HEK293T (cell line): ENCODE data around the gene LRRC3C.

ENCODE experiments used
- CTCF ChIA-PET: fragments of 350-600 bp; formaldehyde crosslinking; extraction: SDS; loops from one replicate; lab custom pipeline; 2021; ENCODE audit warnings: antibody characterized with exemption, inconsistent platforms; lab: Yijun Ruan, JAX
- POLR2A ChIA-PET: fragments of 350-600 bp; formaldehyde crosslinking; extraction: SDS; loops from one replicate; lab custom pipeline; 2020; ENCODE audit warnings: antibody characterized with exemption, inconsistent platforms; lab: Yijun Ruan, JAX
- DNase-seq: peaks from one replicate; pipeline ENCODE4 v3.0.0; 2012; ENCODE audit warnings: mixed read lengths; ENCODE audit errors: extremely low spot score
- ARNT ChIP-seq: fragments of 450-650 bp; IDR thresholded peaks from 2 replicates; pipeline ENCODE4 v1.6.1; 2017; ENCODE audit warnings: mild to moderate bottlenecking
- BHLHE40 ChIP-seq: fragments of 450-650 bp; IDR thresholded peaks from 2 replicates; pipeline ENCODE4 v1.6.1; 2016; ENCODE audit warnings: mild to moderate bottlenecking, moderate library complexity, borderline replicate concordance
- CTBP1 ChIP-seq: fragments of 450-650 bp; IDR thresholded peaks from 2 replicates; pipeline ENCODE4 v1.6.1; 2016; ENCODE audit warnings: borderline replicate concordance
- ELF4 ChIP-seq: fragments of 450-650 bp; IDR thresholded peaks from 2 replicates; pipeline ENCODE4 v1.6.1; 2017; ENCODE audit warnings: antibody characterized with exemption
- FOXA1 ChIP-seq: fragments of 450-650 bp; IDR thresholded peaks from 2 replicates; pipeline ENCODE4 v1.6.1; 2016; ENCODE audit warnings: mild to moderate bottlenecking
- FOXK2 ChIP-seq: fragments of 450-650 bp; IDR thresholded peaks from 2 replicates; pipeline ENCODE4 v1.6.1; 2016; ENCODE audit warnings: mild to moderate bottlenecking
- FOXM1 ChIP-seq: fragments of 450-650 bp; IDR thresholded peaks from 2 replicates; pipeline ENCODE4 v1.6.1; 2017; ENCODE audit warnings: mild to moderate bottlenecking, borderline replicate concordance
- HDGF ChIP-seq: fragments of 450-650 bp; IDR thresholded peaks from 2 replicates; pipeline ENCODE4 v1.6.1; 2017; ENCODE audit warnings: antibody characterized with exemption, borderline replicate concordance
- L3MBTL2 ChIP-seq: fragments of 450-650 bp; conservative IDR thresholded peaks from 2 replicates; pipeline ENCODE4 v1.6.1; 2016; ENCODE audit warnings: mild to moderate bottlenecking
- LEF1 ChIP-seq: fragments of 450-650 bp; IDR thresholded peaks from 2 replicates; pipeline ENCODE4 v1.6.1; 2017; ENCODE audit warnings: mild to moderate bottlenecking, borderline replicate concordance
- NFRKB ChIP-seq: fragments of 450-650 bp; IDR thresholded peaks from 2 replicates; pipeline ENCODE4 v1.6.1; 2016; ENCODE audit warnings: mild to moderate bottlenecking, moderate library complexity
- PKNOX1 ChIP-seq: fragments of 450-650 bp; IDR thresholded peaks from 2 replicates; pipeline ENCODE4 v1.6.1; 2016
- SP1 ChIP-seq: fragments of 450-650 bp; IDR thresholded peaks from 2 replicates; pipeline ENCODE4 v1.6.1; 2017
- SUZ12 ChIP-seq: fragments of 450-650 bp; IDR thresholded peaks from 2 replicates; pipeline ENCODE4 v1.6.1; 2016; ENCODE audit warnings: mild to moderate bottlenecking
- TARDBP ChIP-seq: fragments of 450-650 bp; IDR thresholded peaks from 2 replicates; pipeline ENCODE4 v1.6.1; 2016
- ZNF384 ChIP-seq: fragments of 450-650 bp; IDR thresholded peaks from 2 replicates; pipeline ENCODE4 v1.6.1; 2016

The LRRC3C gene

GRCh38 chr17:39919087-39919683, 8.3 kb upstream of the LRRC3C start:
- no peak for DNase-seq
- CTCF ChIA-PET: interaction anchor here (0.9 kb wide), 1 partner anchor 9 kb away, joined by 3 read pairs; no protein-coding TSS in a partner anchor
- TF ChIP-seq PKNOX1 (no peak), HDGF (no peak), LEF1 (no peak), NFRKB (no peak), BHLHE40 (no peak), L3MBTL2 (no peak)
- POLR2A ChIA-PET: no interaction called here

DNA sequence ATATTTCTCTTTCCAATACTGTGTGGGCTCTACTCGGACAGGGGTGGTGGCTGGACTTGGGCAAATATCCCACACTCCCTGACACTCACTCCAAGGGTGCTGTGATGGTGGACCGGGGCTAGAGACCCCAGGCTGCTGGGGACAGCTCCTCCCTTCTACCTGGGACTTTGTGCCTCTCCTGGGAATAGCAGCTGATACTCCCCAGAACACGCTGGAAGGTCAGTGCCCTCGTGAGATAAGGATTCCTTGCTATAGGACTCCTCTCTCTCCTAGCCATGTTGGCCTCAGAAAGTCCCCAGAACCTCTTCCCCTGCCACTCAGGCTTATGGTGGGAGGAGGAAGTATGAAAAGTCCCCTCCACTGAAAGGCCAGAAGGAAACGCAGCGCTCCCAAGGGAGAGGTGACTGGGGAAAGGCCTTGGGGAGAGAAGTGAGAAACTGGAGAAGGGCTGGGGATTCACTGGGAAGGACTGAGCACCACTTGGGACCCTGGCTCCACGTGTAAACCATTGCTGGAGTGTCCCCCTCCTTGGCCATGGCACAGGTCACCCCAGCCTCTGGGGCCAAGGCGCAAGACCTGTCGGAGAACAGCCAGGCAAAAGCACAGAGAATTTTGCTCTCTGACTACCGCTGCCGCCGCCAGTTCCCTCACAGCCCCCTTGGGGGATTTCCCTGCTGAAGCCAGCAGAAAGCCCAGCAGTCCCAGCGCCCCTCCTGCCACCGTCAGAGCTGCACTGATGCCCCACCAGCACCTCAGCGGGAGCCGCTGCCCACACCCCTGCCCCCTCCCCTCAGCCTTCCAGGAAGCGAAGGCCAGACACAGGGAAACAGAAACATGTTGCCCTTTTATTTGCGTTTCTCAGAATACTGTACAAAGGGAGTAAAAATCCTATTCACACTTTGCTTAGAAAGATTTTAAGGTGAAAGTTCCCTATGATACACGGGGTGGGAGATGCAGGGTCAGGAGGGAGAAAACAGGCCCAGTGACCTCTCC, 7.0 kb upstream of the LRRC3C start:
- CTCF ChIA-PET: no interaction called here

DNA sequence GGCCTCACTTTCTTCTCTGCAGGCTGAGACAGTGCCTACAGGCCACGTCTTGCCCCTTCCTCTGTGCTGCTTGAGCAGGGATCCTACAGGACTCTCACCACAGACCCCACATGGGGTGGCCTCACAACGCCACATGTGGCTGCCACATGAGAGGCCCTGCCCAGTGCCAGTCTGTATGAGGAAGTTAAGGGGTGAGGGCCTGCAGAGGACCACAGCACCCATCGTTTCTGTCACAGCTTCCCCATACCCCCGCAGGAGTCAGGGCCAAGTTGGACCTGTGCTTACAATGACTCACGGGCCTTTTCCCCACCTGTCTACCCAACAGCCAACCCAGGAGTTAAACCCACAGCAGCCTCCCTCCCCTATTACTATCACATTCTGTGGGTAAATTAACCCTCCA, 6.2 kb upstream of the LRRC3C start:
- TF ChIP-seq LEF1 (no peak), FOXM1 (no peak), L3MBTL2 (no peak), PKNOX1 (no peak), ZNF384 (no peak), BHLHE40 (no peak), SUZ12 (no peak), TARDBP (no peak), FOXA1 (no peak), CTBP1 (no peak), ELF4 (no peak)
- DNase-seq: no peak
- POLR2A ChIA-PET: no interaction called here
- CTCF ChIA-PET: no interaction called here

More for the DNA sequence above, 7.0 kb upstream of the LRRC3C start:
- TF ChIP-seq L3MBTL2 (no peak), TARDBP (no peak), LEF1 (no peak), FOXM1 (no peak), ELF4 (no peak)
- no peak for DNase-seq
- POLR2A ChIA-PET: interaction anchor here (0.7 kb wide), 1 partner anchor 60 kb away, joined by 3 read pairs; the partner anchor contains the start of gene PSMD3

- TF ChIP-seq PKNOX1: no peak
- no peak for TF ChIP-seq TARDBP
- no peak for TF ChIP-seq FOXM1
- no peak for TF ChIP-seq FOXK2
- TF ChIP-seq BHLHE40: no peak
- TF ChIP-seq FOXA1: no peak
- no peak for TF ChIP-seq ZNF384
- no peak for TF ChIP-seq SP1
- TF ChIP-seq L3MBTL2: no peak
- no peak for TF ChIP-seq ARNT
- TF ChIP-seq HDGF: no peak
- no peak for TF ChIP-seq ELF4
- TF ChIP-seq NFRKB: no peak
- no peak for TF ChIP-seq SUZ12
- POLR2A ChIA-PET: no interaction called here
- no peak for DNase-seq
- CTCF ChIA-PET: interaction anchor here (1.0 kb wide), 1 partner anchor 37 kb away, joined by 3 read pairs; no protein-coding TSS in a partner anchor
These were observed 5.5 kb upstream of the LRRC3C start for GRCh38 chr17:39922006-39922405.

GRCh38 chr17:39923230-39923629, 4.3 kb upstream of the LRRC3C start:
- ChIA-PET CTCF (interaction anchor here (1.0 kb wide), 1 partner anchor 35 kb away, joined by 3 read pairs; no protein-coding TSS in a partner anchor), POLR2A (no interaction called here)
- no peak for DNase-seq
- TF ChIP-seq BHLHE40 (no peak), CTBP1 (no peak), NFRKB (no peak), FOXA1 (no peak), ARNT (no peak), L3MBTL2 (no peak), SUZ12 (no peak), ZNF384 (no peak), FOXM1 (no peak), FOXK2 (no peak), SP1 (no peak), HDGF (no peak), PKNOX1 (no peak), ELF4 (no peak), LEF1 (no peak), TARDBP (no peak)
